ENCODE measurements around the gene OLFML2B. TPM values are rescaled to one million over a fixed set of nuclear protein-coding genes. Genes with fewer than 3 reads are reported as not detected.

Gene OLFML2B
- total and polyA plus RNA-seq, 2 of the 4 experiments (the other 2 are of a cell fraction) = 0.36 to 0.74 TPM

GRCh38 chr1:162008799-162009198 lies 14.9 kb downstream of the OLFML2B start:
- H3K4me2 ChIP-seq (ENCODE audit: low read depth, low read length) = no peak overlapping the region
- peaks cover 3% of the 10 kb centered on the region; the same call in 1 of the 2 replicates for H3K9me1 ChIP-seq (ENCODE audit: insufficient read depth, low read length)
- no peak overlapping the region for H2BK5ac ChIP-seq (ENCODE audit: low read depth, low read length, poor library complexity, severe bottlenecking)
- no peak overlapping the region for H3K4ac ChIP-seq (ENCODE audit: low read depth, low read length)
- H2BK15ac ChIP-seq (ENCODE audit: low read depth, low read length) = no peak overlapping the region
- 80% methylated on average over 2 of the region's 5 CpGs; no CpG with 5 or more reads in 1 of the 2 experiments for WGBS, 2 experiments (ENCODE audit: extremely low coverage in 2 of 2, insufficient read length in 1 of 2)
- H3K27ac ChIP-seq (ENCODE audit: insufficient read depth, low read length) = no peak overlapping the region
- peaks cover 7% of the 10 kb centered on the region; the same call in 1 of the 2 replicates for H3K27me3 ChIP-seq (ENCODE audit: control insufficient read depth, insufficient read depth, low read length)
- H3K4me3 ChIP-seq (ENCODE audit: insufficient read depth, low read depth, low read length) = no peak overlapping the region
- POLR2A ChIA-PET (ENCODE audit: unreplicated experiment) = no interaction called here
- no peak overlapping the region for H3K23ac ChIP-seq (ENCODE audit: low read depth, low read length)
- no peak overlapping the region for H3K18ac ChIP-seq (ENCODE audit: low read depth, low read length)
- H2AK9ac ChIP-seq (replicated peaks; ENCODE audit: low read depth, low read length, poor library complexity) = no peak overlapping the region
- no peak overlapping the region for H2BK20ac ChIP-seq (ENCODE audit: low read depth, low read length)
- no peak overlapping the region for H3K14ac ChIP-seq (replicated peaks; ENCODE audit: low read depth, low read length)
- H2BK120ac ChIP-seq (ENCODE audit: low read depth, low read length) = no peak overlapping the region
- H3K4me1 ChIP-seq (ENCODE audit: control insufficient read depth, insufficient read depth, low read length) = peaks cover 2% of the 10 kb centered on the region
- no peak overlapping the region for H3K56ac ChIP-seq (ENCODE audit: extremely low read depth, insufficient read depth, low read length)
- in situ Hi-C loops (cut with MboI; ENCODE audit: low sequenced_read_pairs) (no loop called here), intact Hi-C loops (cut with micrococcal nuclease) (no loop called here), dilution Hi-C loops (cut with HindIII; ENCODE audit: low sequenced_read_pairs, unreplicated experiment) (no loop called here)
- no peaks in the 10 kb centered on the region for H4K20me1 ChIP-seq (ENCODE audit: insufficient read depth, low read length)
- no peak overlapping the region for H4K5ac ChIP-seq (ENCODE audit: low read depth, low read length)
- no peaks in the 10 kb centered on the region for H3K36me3 ChIP-seq (ENCODE audit: control insufficient read depth, insufficient read depth, low read length)
- TF ChIP-seq CEBPB (IDR thresholded peaks at IDR 0.05; ENCODE audit: low read depth, low read length) (no peak), MXI1 (IDR thresholded peaks at IDR 0.05; ENCODE audit: borderline replicate concordance, low read depth, low read length) (no peak), MAZ (IDR thresholded peaks at IDR 0.05; ENCODE audit: borderline replicate concordance, low read depth, low read length) (no peak), NFE2L2 (IDR thresholded peaks at IDR 0.05; ENCODE audit: low read depth, low read length) (no peak), POLR2A (IDR thresholded peaks at IDR 0.05; ENCODE audit: low read depth, low read length) (no peak), USF2 (IDR thresholded peaks at IDR 0.05; ENCODE audit: low read depth, low read length) (no peak), BHLHE40 (IDR thresholded peaks at IDR 0.05; ENCODE audit: low read depth, low read length) (no peak), RAD21 (IDR thresholded peaks at IDR 0.05; ENCODE audit: low read length) (no peak), RFX5 (IDR thresholded peaks at IDR 0.05; ENCODE audit: low read depth, low read length) (no peak), CTCF (conservative IDR thresholded peaks at IDR 0.05; ENCODE audit: low read depth, low read length) (no peak), SMC3 (IDR thresholded peaks at IDR 0.05; ENCODE audit: low read depth, low read length) (no peak), MAFK (IDR thresholded peaks at IDR 0.05; ENCODE audit: low read depth, low read length) (no peak), ELK1 (IDR thresholded peaks at IDR 0.05; ENCODE audit: borderline replicate concordance, low read depth, low read length) (no peak), RCOR1 (IDR thresholded peaks at IDR 0.05; ENCODE audit: insufficient replicate concordance, low read length) (no peak)
- no peak overlapping the region for H4K91ac ChIP-seq (ENCODE audit: insufficient read depth, low read depth, low read length)
- H4K8ac ChIP-seq (ENCODE audit: low read depth in 2 of 2, low read length in 2 of 2) = no peak overlapping the region
- ATAC-seq (ENCODE audit: low read depth) = no peak
- H2AFZ ChIP-seq (replicated peaks; ENCODE audit: low read length, poor library complexity) = no peak overlapping the region
- DNase-seq = no peak
- CTCF ChIA-PET = no interaction called here
- H3K79me1 ChIP-seq (ENCODE audit: low read depth in 1 of 2, low read length in 2 of 2) = no peaks in the 10 kb centered on the region
- no TSS peak for BruUV-seq (replicated peaks)
- H3K9ac ChIP-seq (ENCODE audit: low read depth, low read length) = no peak overlapping the region
- H2AK5ac ChIP-seq (ENCODE audit: low read depth, low read length) = no peak overlapping the region
- no peaks in the 10 kb centered on the region for H3K9me3 ChIP-seq (ENCODE audit: control insufficient read depth, insufficient read depth, low read length)

Measured in IMR-90 (cell line).